Activated CD4-positive, CD25-positive, alpha-beta regulatory T cell treated with anti-CD3 and anti-CD28 coated beads, Interleukin-2, amount 50 U/mL, for 16 hours (primary cell): Measurements from ENCODE around the gene MED28.

Experiments used
- DNase-seq: peaks from one replicate; pipeline ENCODE4 v3.0.0-alpha.2; 2020; ENCODE audit warnings: low read depth, low spot score

Gene MED28

GRCh38 chr4:17665852-17666251 is 51.4 kb downstream of the MED28 start:
- no peak for DNase-seq

DNA sequence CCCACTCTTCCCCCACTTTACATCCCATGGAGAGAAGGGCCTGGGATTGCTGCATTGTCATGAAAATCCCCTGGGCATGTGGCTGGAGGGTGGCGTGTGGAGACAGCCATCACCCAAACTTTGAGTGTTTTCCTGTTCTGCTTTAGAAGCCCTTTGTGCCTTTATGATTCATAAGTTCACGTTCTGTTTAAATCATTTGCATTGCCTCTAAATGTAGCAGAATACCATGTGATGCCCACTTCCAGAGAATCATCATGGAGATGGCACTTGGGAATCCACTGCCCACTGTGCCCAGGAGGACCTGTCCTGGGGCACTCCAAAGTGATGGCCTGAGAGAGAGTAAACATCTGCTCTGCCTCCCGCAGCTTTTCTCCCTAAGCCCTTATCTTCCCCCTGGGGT is 52.8 kb downstream of the MED28 start:
- no peak for DNase-seq

DNA sequence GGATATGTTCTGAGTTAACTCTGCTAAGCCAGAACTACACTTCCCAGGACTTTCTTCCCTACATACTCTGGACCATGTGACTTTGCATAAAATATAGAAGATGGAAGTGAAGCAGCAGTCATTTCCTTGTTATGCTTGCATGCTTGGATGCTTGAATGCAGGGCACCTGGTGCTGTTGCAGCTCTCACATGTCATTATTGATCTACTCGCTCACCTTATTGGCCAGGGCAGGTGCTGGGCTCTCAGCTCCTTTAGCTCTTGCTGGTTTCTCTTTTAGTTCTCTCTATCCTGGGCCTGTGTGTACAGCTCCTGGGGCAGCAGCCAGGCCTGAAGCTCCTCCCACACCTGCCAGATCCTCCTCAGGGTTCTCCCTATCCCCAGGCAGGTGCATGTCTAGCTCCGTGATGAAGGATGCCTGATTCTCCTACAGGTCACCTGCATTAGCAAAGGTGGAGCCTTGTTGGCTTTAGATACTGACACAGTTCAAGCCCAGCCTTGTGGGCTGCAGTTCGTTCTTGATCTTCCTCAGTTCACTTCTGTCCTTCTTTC is 53.3 kb downstream of the MED28 start:
- no peak for DNase-seq

GRCh38 chr4:17670423-17670822 is 56.0 kb downstream of the MED28 start:
- DNase-seq = no peak

- DNase-seq = no peak
Measured at GRCh38 chr4:17680559-17681280, 66.3 kb downstream of the MED28 start.

DNA sequence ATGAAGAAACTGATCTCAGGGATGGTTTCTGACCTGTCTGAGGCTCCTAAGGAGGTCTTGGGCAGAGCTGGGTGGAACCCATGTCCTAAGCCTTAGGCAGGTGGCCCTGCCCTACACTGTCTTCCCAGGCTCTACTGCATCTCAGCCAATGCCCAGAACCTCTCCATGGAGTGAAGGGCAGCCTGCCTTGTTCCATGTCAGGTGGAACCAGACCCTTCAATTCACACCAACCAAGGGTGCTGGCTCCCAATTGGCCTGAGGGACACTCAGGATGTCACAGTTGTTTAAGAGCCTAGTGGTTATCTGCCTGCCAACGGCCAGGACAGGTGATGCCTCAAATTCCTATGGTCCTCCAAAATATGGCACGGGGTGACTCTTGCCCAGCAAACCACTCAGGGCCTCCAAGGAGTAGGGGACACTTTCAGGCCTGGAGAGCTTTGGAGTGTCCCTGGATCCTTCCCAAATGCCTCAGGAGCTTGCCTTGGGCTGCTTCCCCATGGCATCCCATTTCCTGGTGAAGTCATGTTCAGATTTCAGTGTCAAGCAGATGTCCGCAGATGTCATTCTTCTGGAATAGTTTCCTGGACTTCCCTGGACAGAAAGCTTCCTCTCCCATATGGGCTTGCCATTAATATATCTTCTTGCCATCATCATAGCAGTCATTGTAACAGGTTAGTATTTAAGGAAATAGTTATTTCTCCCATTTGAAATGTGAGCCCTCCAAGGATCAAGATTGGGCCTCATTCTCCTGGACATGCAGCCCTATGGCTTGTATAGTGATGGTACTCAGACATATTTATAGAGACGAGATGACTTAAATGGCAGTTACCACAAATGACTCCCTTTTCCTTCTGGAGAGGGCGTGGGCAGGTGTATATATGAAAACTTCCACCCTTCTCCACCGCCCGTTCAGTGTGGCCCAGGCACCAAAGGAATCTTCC is 67.1 kb downstream of the MED28 start:
- DNase-seq = no peak

DNA sequence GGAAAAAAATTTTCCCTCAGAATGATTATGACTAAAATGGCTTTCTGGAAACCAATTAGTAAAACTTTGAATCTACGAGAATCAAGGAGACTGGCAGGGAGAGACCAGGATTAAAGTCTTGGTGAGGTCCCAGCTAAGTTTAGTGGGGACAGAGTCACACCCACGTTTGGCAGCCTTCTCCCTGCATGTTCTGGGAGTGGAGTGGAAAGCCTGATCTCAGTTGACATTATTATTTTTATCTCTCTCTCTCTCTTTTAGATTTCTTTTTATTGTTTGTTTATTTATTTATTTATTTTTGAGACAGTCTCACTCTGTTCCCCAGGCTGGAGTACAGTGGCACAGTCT is 67.8 kb downstream of the MED28 start:
- DNase-seq = no peak
